GM12801 (cell line): ENCODE data around the gene FAM107B.

Experiments
- TF ChIP-seq, protein P1 (sequence below): IDR thresholded peaks from one replicate; pipeline ENCODE4 v1.5.1; 2011; ENCODE audit warnings: control low read depth; ENCODE audit not compliant: insufficient read length; ENCODE audit errors: extremely low read depth

FAM107B gene

DNA sequence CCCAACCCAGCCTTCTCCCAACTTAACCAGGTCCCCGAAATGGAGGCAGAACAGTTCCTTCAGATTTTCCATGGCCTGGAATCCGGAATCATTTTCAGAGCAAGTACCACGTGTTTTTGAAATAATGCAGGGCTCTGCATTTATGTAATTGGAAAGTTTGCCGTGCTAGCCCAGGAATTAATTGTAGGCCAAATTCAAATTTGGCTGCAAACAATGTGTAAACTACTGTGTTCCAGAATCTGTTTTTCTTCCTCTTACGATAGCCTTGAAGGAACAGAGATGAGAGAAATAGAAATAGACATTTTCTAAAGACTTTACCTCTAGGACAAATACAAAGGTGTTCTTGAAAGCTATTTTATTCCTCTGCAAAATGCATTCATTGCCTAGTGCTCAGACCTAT lies 77.4 kb downstream of the FAM107B start:
- TF ChIP-seq, protein P1, sequence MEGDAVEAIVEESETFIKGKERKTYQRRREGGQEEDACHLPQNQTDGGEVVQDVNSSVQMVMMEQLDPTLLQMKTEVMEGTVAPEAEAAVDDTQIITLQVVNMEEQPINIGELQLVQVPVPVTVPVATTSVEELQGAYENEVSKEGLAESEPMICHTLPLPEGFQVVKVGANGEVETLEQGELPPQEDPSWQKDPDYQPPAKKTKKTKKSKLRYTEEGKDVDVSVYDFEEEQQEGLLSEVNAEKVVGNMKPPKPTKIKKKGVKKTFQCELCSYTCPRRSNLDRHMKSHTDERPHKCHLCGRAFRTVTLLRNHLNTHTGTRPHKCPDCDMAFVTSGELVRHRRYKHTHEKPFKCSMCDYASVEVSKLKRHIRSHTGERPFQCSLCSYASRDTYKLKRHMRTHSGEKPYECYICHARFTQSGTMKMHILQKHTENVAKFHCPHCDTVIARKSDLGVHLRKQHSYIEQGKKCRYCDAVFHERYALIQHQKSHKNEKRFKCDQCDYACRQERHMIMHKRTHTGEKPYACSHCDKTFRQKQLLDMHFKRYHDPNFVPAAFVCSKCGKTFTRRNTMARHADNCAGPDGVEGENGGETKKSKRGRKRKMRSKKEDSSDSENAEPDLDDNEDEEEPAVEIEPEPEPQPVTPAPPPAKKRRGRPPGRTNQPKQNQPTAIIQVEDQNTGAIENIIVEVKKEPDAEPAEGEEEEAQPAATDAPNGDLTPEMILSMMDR: no peak

DNA sequence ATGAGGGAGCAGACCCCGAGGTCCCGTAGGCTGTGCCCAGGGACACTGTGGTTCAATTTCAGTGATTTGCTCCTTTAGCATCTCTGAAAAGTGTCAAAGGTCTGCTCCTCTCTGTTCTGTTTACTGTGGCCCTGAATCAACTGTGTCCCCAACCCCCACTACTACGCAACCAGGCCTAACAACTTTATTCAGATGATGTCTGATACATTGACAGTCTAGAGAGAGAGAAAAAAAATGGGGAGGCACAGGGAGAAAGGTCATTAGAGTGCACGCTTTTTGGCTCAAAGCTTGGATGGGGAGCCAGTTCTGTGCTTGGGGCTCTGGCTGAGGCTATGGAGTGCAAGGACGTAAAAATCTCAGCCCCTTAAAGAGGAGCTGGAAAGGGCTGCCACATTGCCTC lies 77.9 kb downstream of the FAM107B start:
- TF ChIP-seq, protein P1: no peak

DNA sequence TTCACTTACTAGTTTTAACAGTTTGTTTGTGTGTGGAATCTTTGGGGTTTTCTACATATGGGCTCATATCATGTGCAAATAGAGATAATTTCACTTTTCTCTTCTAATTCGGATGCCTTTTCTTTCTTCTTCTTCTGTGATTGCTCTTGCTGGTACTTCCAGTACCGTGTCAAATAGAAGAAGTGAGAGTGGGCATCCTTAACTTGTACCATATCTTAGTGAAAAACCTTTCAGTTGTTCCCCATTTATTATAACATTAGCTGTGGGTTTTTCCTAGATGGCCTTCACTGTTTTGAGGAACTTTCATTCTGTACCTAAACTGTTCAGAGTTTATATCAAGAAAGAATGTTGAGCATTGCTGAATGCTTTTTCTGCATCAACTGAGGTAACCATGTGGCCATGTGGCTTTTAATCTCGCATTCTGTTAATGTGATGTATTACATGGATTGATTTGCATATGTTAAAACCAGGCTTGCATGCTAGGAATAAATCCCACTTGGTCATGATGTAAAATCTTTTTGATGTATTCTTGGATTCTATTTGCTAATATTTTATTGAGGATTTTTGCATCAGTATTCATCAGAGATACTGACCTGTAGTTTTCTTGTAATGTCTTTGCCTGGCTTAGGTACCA lies 78.7 kb downstream of the FAM107B start:
- TF ChIP-seq, protein P1: no peak

DNA sequence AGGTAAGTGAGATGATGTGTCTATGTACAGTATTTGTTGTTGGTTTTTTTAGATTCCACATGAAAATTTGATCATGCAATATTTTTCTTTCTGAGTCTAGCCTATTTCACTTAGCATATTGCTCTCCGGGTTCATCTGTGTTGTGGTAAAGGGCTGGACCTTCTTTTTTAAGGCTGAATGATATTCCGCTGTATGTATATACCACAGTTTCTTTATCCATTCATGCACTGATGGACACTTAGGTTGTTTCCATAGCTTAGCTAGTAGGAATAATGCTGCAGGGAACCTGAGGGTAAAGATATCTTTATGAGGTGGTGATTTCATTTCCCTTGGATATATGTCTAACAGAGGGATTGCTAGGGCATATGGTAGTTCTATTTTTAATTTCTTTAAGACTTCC lies 80.8 kb downstream of the FAM107B start:
- TF ChIP-seq, protein P1: no peak

DNA sequence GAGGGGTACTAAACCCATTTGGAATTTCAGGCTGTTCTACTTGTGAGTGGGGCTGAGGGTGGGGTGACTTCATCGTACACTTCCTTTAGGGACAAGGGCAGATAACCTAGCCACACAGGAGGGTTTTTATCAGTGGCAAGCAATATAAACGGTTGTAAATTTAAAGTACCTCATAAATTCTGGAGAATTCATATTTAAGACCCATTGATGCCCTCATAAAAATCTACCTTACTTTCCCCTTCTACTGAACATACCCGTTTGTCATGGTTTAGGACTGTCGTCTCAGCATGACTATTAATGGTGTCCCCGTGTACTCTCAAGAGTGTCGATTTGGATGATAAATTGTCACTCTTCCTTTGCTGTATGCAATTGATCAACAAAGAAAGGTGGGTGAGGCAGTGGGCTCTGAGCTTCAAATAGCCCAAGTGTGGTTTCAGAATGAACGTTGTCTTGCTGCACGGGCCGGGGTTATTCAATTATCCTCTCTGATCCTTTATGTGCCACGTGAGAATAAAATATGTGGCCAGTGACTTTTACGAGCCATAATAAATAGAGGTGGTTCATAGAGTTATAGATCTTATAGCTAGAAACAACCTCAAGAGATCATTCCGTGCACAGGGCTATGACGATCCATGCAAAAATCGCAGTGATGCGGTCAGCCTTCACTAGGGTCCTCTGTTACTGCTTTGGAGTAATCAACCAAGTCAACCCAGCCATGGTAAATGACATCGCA lies 82.2 kb downstream of the FAM107B start:
- TF ChIP-seq, protein P1: no peak

DNA sequence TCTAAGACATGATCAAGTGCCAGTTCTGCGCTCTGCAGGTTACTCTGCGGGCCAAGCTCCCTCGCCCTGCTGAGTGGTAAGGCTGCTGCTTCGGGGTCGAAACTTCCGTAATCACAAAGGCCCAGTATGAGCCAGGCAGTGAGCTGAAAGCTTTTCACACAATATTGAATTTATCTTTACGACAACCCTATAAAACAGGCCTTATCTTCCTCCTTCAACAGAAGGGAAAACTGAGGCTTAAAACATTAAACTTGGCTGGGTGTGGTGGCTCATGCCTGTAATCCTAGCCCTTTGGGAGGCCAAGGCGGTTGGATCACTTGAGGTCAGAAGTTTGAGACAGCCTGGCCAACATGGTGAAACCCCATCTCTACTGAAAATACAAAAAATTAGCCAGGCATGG lies 83.3 kb downstream of the FAM107B start:
- TF ChIP-seq, protein P1: no peak

DNA sequence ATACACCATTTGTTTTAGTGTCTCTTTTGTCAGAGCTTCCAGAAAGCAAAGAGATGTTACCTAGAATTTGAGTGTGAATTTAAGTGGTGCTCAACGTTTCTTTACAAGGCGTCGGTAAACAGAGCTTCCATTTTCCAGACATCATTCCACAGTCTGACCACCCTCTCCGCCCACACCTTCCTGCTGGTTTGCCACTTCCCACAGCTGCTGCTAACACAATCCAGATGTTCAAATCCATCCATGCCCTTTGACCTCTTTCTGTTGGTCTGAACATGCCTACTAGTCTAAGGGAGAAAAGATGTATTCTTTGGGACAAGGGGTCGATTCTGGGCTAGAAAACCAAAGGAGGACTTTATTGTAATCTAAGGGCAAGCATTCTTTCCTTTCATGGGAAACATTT lies 86.1 kb downstream of the FAM107B start:
- TF ChIP-seq, protein P1: no peak
